Heart right ventricle (tissue), 16 donors: ENCODE measurements around the gene CATSPER4. TPM values are rescaled to one million over a fixed set of nuclear protein-coding genes. Genes with fewer than 3 reads are reported as not detected.
"Not testable (repeated sequence)": the region's sequence is repeated elsewhere in the genome, so short reads cannot be mapped to it uniquely, and the experiment has no call there.

Source experiments
- ATAC-seq, 8 donors: fragments of 200-7000 bp; cut with Tn5 transposase; one replicate each; pipeline ENCODE4 v1.9.1; 2020; ENCODE audit warnings: mild to moderate bottlenecking in 8 of 8, moderate library complexity in 8 of 8, moderate number of reproducible peaks in 1 of 8
- DNase-seq, 2 donors: peaks; one replicate each; pipeline ENCODE4 v3.0.0-alpha.2; 2020
- H3K27ac ChIP-seq, 10 donors: fragments of 200-600 bp; sonication (generic) in 2 of 10; one replicate each; pipeline versions ENCODE4 v1.5.0 to v1.8.0; 2020 to 2022; ENCODE audit warnings: mild to moderate bottlenecking in 3 of 10
- H3K27me3 ChIP-seq, 7 donors: fragments of 200-600 bp; one replicate each; pipeline ENCODE4 v1.8.0; 2021 to 2022; ENCODE audit warnings: mild to moderate bottlenecking in 2 of 7
- H3K36me3 ChIP-seq, 9 donors: fragments of 200-600 bp; sonication (generic) in 1 of 9; one replicate each; pipeline versions ENCODE4 v1.5.0 to v1.8.0; 2020 to 2022; ENCODE audit warnings: mild to moderate bottlenecking in 2 of 9
- H3K4me1 ChIP-seq, 9 donors: fragments of 200-600 bp; sonication (generic) in 1 of 9; one replicate each; pipeline versions ENCODE4 v1.5.0 to v1.8.0; 2020 to 2022; ENCODE audit warnings: mild to moderate bottlenecking in 4 of 9
- H3K4me3 ChIP-seq, 10 donors: fragments of 200-600 bp; sonication (generic) in 2 of 10; one replicate each; pipeline versions ENCODE4 v1.5.0 to v1.8.0; 2020 to 2022; ENCODE audit warnings: mild to moderate bottlenecking in 7 of 10, moderate library complexity in 2 of 10
- H3K9me3 ChIP-seq, 11 donors: fragments of 200-600 bp in 10 of 11; sonication (generic) in 2 of 11; one replicate each; pipeline versions ENCODE4 v1.5.0 to v1.8.0; 2013 to 2022; ENCODE audit warnings: mild to moderate bottlenecking in 2 of 11, control low read depth in 1 of 11, moderate library complexity in 1 of 11
- WGBS, 2 donors: extraction: QIAGEN DNeasy Blood & Tissue Kit; methylation state at CpG; one replicate each; pipeline ENCODE4 v1.1.7; 2013; ENCODE audit warnings: inconsistent platforms in 1 of 2; 5-methylcytosine and 5-hydroxymethylcytosine counted together
- intact Hi-C, 10 donors: fragments of 100-400 bp; cut with DNase I; formaldehyde crosslinking; loops; one replicate each; pipeline versions ENCODE4 v1.11.1 to v1.14.2; 2022
- polyA plus RNA-seq, 2 donors: library from polyadenylated mRNA; stranded (reverse); fragments of 200-250 nt; gene quantifications; one replicate each; pipeline ENCODE4 v1.2.3, GENCODE V29; 2013
- total RNA-seq, 10 donors: library from RNA; stranded (reverse); fragmentation: NEBNext Ultra II Directional in 3 of 10; extraction: Animal tissue kit (Norgen Biotek cat#: 25700) in 3 of 10; gene quantifications; one replicate each; pipeline versions ENCODE4 v1.2.1 to v1.2.4, GENCODE V29; 2021 to 2023
- TF ChIP-seq, protein P1 (sequence below), 9 donors: fragments of 200-600 bp; sonication (generic) in 2 of 9; IDR thresholded peaks; one replicate each; pipeline versions ENCODE4 v1.5.0 to v1.8.0; 2021 to 2022; ENCODE audit warnings: antibody characterized with exemption in 9 of 9, mild to moderate bottlenecking in 5 of 9, moderate library complexity in 1 of 9
- donor health status: Arrhythmogenic right ventricular cardiomyopathy.
- donor health status: ischemic (EF 13 %, LVEDD 7.1; RV severe dilation, severe dysfunction).
- donor health status: healthy with polysubstance abuse.
- donor health status: DM: no; HTN: yes; CAD: no.
- donor health status: DM: no; HTN: no; CAD: no.
- donor health status: ischemic (EF 25% LVEDD 6.9; RV normal size, moderate dysfunction).
- donor health status: ischemic (EF 25% LVEDD 5.7; RV mildly dilated, moderate dysfunction).
- donor health status: healthy.
- donor health status: DM: yes; HTN: yes; CAD: no.
- donor health status: Ischemic cardiomyopathy.
- donor health status: ischemic (EF 35%, LVEDD 5.7; RV mildly dilated, moderate dysfunction).
- donor health status: nonischemic (EF 11% LVEDD 7.7; RV severe dilation, severe dysfunction).
- donor health status: DM: yes; HTN: yes; CAD: no.
- donor health status: PGD.
- donor health status: ischemic (EF 29% LVEDD 5.4; RV normal size, mild dysfunction).
- donor health status: nonischemic (EF 23%, LVEDD 6.1; RV moderate dilation, normal function).

The CATSPER4 gene
- total and polyA plus RNA-seq, 12 donors = not detected

DNA sequence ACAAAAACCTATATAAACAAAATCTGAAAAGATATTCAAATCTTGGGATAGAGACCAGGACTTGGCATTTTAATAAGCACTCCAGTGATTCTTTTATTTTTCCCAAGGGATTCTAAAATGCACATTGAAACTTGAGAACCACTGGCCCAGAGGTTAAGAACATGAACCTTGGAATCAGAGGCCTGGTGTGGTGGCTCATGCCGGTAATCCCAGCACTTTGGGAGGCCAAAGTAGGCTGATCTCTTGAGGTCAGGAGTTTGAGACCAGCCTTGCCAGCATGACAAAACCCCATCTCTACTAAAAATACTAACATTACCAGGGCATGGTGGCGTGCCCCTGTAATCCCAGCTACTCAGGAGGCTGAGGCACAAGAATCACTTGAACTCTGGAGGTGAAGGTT lies 30.7 kb downstream of the CATSPER4 start:
- H3K4me3 ChIP-seq = no peak overlapping the region
- peaks cover 0 to 17% (median 2%) of the 10 kb centered on the region in 7 donors for H3K27me3 ChIP-seq
- WGBS, 2 donors = 83 to 98% methylated on average over 2 of the region's 2 CpGs
- intact Hi-C loops = loop anchor here in 2 of 10 donors (10.0 kb wide), 2 partner anchors 46 to 116 kb away; partner anchors contain the start of genes CNKSR1 (in 1 of the 2) and ZNF593OS (in 1 of the 2)
- no peaks in the 10 kb centered on the region for H3K9me3 ChIP-seq
- peaks cover 0 to 17% (median 12%) of the 10 kb centered on the region in 9 donors for H3K4me1 ChIP-seq
- TF ChIP-seq, protein P1, sequence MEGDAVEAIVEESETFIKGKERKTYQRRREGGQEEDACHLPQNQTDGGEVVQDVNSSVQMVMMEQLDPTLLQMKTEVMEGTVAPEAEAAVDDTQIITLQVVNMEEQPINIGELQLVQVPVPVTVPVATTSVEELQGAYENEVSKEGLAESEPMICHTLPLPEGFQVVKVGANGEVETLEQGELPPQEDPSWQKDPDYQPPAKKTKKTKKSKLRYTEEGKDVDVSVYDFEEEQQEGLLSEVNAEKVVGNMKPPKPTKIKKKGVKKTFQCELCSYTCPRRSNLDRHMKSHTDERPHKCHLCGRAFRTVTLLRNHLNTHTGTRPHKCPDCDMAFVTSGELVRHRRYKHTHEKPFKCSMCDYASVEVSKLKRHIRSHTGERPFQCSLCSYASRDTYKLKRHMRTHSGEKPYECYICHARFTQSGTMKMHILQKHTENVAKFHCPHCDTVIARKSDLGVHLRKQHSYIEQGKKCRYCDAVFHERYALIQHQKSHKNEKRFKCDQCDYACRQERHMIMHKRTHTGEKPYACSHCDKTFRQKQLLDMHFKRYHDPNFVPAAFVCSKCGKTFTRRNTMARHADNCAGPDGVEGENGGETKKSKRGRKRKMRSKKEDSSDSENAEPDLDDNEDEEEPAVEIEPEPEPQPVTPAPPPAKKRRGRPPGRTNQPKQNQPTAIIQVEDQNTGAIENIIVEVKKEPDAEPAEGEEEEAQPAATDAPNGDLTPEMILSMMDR (IDR thresholded peaks at IDR 0.05) = no peak
- ATAC-seq (no peak), DNase-seq (no peak)
- H3K27ac ChIP-seq = no peak overlapping the region
- H3K36me3 ChIP-seq = no peaks in the 10 kb centered on the region

DNA sequence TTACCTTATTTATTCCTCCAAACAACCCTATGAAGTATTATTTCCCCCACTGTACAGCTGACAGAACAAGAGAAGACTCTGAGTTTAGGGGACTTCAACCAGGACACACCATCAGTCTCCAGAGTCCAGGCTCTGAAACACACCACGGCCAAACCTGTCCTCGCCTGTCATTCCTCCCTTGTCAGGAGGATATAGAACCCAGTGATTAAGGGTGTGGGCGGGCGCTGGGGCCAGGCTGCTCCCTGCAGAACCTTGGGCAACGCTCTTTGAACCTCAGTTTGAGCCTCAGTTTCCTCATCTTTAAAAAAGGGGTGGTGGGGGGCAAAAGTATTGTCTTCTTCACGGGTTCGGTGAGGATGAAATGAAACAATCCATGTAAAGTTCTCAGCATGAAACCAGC lies 34.2 kb downstream of the CATSPER4 start:
- Histone ChIP-seq H3K4me1 (peaks cover 0 to 20% (median 12%) of the 10 kb centered on the region in 9 donors), H3K9me3 (no peaks in the 10 kb centered on the region), H3K27me3 (peaks cover 0 to 28% (median 14%) of the 10 kb centered on the region in 7 donors), H3K36me3 (no peaks in the 10 kb centered on the region), H3K4me3 (peak overlapping the region; percentile 36 to 62 (median 55)), H3K27ac (peak overlapping the region in 9 of 10 donors; percentile 5 to 71 (median 56))
- DNase-seq = no peak
- TF ChIP-seq, protein P1 (IDR thresholded peaks at IDR 0.05) = no peak
- 61 to 63% methylated on average over 7 of the region's 7 CpGs for WGBS, 2 donors
- intact Hi-C loops = loop anchor here in 3 of 10 donors (2.0 to 10.0 kb wide), 3 partner anchors 50 to 120 kb away; partner anchors contain the start of genes C1orf232 (in 1 of the 3), CNKSR1 (in 1 of the 3), ZNF593 (in 1 of the 3) and ZNF593OS (in 1 of the 3)
- peak in 3 of 8 donors; percentile 10 to 51 (median 45) for ATAC-seq

DNA sequence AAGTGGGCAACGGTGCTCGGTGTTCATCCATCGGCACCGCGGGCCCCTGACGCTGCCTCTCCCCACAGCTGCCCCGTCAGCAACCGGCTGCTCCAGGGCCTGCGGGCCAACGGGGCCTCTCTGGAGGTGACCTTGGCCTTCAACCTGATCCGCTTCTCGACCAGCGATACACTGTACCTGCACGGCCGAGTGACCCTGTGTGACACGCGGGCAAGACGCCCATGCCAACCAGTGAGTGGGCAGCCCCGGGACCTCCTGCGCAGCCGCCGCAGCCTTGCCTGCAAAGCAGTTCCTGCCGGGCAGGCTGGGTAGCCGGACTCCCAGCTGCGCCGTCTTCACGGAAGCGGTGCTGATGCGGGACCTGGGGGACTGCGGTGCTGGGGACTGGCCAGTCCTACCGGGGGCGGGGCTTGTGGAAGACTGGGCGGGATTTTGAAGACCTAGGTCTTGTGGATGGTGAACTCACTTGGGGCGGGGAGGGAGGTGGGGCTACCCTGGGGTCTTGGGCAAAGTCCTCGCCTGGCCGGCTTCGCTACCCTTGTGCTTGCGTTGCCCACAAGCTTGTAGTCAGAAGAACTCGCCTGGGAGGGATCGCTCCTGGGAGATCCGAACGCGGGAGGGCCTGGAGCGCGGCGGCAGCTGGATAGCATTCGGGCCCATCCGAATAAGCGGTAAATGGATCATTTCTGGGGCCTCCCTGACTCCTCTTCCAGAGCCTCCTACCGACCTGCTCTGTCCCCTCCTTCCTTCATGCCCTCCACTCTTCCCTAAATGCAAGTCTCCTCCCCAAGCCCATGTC lies 34.8 kb downstream of the CATSPER4 start:
- Histone ChIP-seq H3K4me1 (peaks cover 0 to 20% (median 12%) of the 10 kb centered on the region in 9 donors), H3K4me3 (peak overlapping the region; percentile 36 to 62 (median 55)), H3K27ac (peak overlapping the region in 9 of 10 donors; percentile 5 to 71 (median 56)), H3K36me3 (no peaks in the 10 kb centered on the region), H3K27me3 (peaks cover 0 to 28% (median 14%) of the 10 kb centered on the region in 7 donors), H3K9me3 (no peaks in the 10 kb centered on the region)
- TF ChIP-seq, protein P1 (IDR thresholded peaks at IDR 0.05) = no peak
- peak; percentile 65 to 76 for DNase-seq
- intact Hi-C loops = loop anchor here in 3 of 10 donors (2.0 to 10.0 kb wide), 3 partner anchors 50 to 120 kb away; partner anchors contain the start of genes C1orf232 (in 1 of the 3), CNKSR1 (in 1 of the 3), ZNF593 (in 1 of the 3) and ZNF593OS (in 1 of the 3)
- WGBS, 2 donors = 5 to 6% methylated on average over 50 of the region's 50 CpGs
- ATAC-seq = peak; percentile 85 to 94 (median 92)

DNA sequence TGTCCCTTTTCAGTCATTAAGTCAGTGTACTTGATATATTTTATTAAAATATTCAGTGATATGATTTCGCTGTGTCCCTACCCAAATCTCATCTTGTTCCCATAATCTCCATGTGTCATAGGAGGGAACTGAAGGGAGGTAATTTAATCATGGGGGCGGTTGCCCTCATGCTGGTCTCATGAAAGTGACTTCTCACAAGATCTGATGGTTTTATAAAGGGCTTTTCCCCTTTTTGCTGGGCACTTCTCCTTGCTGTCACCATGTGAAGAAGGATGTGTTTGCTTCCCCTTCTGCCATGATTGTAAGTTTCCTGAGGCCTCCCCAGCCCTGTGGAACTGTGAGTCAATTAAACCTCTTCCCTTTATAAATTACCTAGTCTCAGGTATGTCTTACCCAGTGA lies 40.3 kb downstream of the CATSPER4 start:
- not testable (repeated sequence) for H3K9me3 ChIP-seq, DNase-seq, H3K36me3 ChIP-seq, H3K4me3 ChIP-seq, H3K27ac ChIP-seq, ATAC-seq
- intact Hi-C loops = loop anchor here in 8 of 10 donors (5.0 to 10.0 kb wide), 5 partner anchors 56 to 126 kb away; partner anchors contain the start of genes C1orf232 (in 5 of the 8), ZNF593 (in 5 of the 8), CNKSR1 (in 1 of the 8) and PDIK1L (in 1 of the 8)
- Histone ChIP-seq H3K27me3 (peaks cover 0 to 19% (median 10%) of the 10 kb centered on the region in 7 donors), H3K4me1 (peaks cover 0 to 21% (median 16%) of the 10 kb centered on the region in 9 donors)
- 87 to 89% methylated on average over 2 of the region's 2 CpGs for WGBS, 2 donors
